HepG2 (cell line): ENCODE results near the gene CNKSR3. TPM values are rescaled to one million over a fixed set of nuclear protein-coding genes. Genes with fewer than 3 reads are reported as not detected.

Experiments used
- ARHGAP35 ChIP-seq: sonication (generic); formaldehyde crosslinking; IDR thresholded peaks from 2 replicates; pipeline ENCODE4 v1.9.0; 2022; ENCODE audit warnings: mild to moderate bottlenecking, inconsistent platforms, moderate library complexity, missing genetic modification reagents, borderline replicate concordance
- ATAD3A ChIP-seq: sonication (generic); formaldehyde crosslinking; IDR thresholded peaks from 2 replicates; pipeline ENCODE4 v1.4.0; 2020; ENCODE audit warnings: missing genetic modification reagents
- DDIT3 ChIP-seq: sonication (generic); formaldehyde crosslinking; IDR thresholded peaks from 2 replicates; pipeline ENCODE4 v1.4.0; 2020; ENCODE audit warnings: mild to moderate bottlenecking, missing genetic modification reagents
- HNRNPK ChIP-seq: fragments of 200-400 bp; formaldehyde crosslinking; IDR thresholded peaks from 2 replicates; pipeline ENCODE4 v1.6.1; 2018; ENCODE audit warnings: low read length, low read depth, moderate library complexity, mild to moderate bottlenecking; ENCODE audit not compliant: poor library complexity, severe bottlenecking
- MEIS2 ChIP-seq: sonication (generic); formaldehyde crosslinking; IDR thresholded peaks from 2 replicates; pipeline ENCODE4 v1.9.0; 2021; ENCODE audit warnings: mild to moderate bottlenecking, missing genetic modification reagents
- MIER2 ChIP-seq: IDR thresholded peaks from 2 replicates; pipeline ENCODE4 v1.6.1; 2016; ENCODE audit warnings: missing biosample characterization, missing genetic modification reagents
- RFX3 ChIP-seq: IDR thresholded peaks from 2 replicates; pipeline ENCODE4 v1.6.1; 2016; ENCODE audit warnings: missing biosample characterization, missing genetic modification reagents
- SRSF4 ChIP-seq: fragments of 200-400 bp; formaldehyde crosslinking; IDR thresholded peaks from one replicate; pipeline ENCODE4 v1.6.1; 2018; ENCODE audit warnings: mild to moderate bottlenecking, low read depth, low read length, moderate library complexity; ENCODE audit not compliant: poor library complexity, severe bottlenecking
- TEAD3 ChIP-seq: optimal IDR thresholded peaks from 2 replicates; pipeline ENCODE3; 2016; ENCODE audit warnings: borderline replicate concordance
- UBTF ChIP-seq: sonication (generic); formaldehyde crosslinking; IDR thresholded peaks from 2 replicates; pipeline ENCODE4 v1.4.0; 2020; ENCODE audit warnings: mild to moderate bottlenecking, missing genetic modification reagents
- ZBTB3 ChIP-seq: sonication (generic); formaldehyde crosslinking; IDR thresholded peaks from 2 replicates; pipeline ENCODE4 v1.4.0; 2020; ENCODE audit warnings: low read depth, mild to moderate bottlenecking, moderate library complexity, missing genetic modification reagents, borderline replicate concordance
- ZFP62 ChIP-seq: sonication (generic); formaldehyde crosslinking; IDR thresholded peaks from 2 replicates; pipeline ENCODE4 v1.4.0; 2020; ENCODE audit warnings: missing genetic modification reagents
- ZFP82 ChIP-seq: sonication (generic); formaldehyde crosslinking; IDR thresholded peaks from 2 replicates; pipeline ENCODE4 v1.5.1; 2020; ENCODE audit warnings: mild to moderate bottlenecking, missing genetic modification reagents, borderline replicate concordance
- ZNF180 ChIP-seq: sonication (generic); formaldehyde crosslinking; IDR thresholded peaks from 2 replicates; pipeline ENCODE4 v1.4.0; 2020; ENCODE audit warnings: low read depth, missing genetic modification reagents, borderline replicate concordance
- ZNF317 ChIP-seq: sonication (generic); formaldehyde crosslinking; IDR thresholded peaks from 2 replicates; pipeline ENCODE4 v1.5.0; 2020; ENCODE audit warnings: mild to moderate bottlenecking, missing genetic modification reagents
- ZNF335 ChIP-seq: sonication (generic); formaldehyde crosslinking; IDR thresholded peaks from 2 replicates; pipeline ENCODE4 v1.4.0; 2020; ENCODE audit warnings: missing genetic modification reagents
- ZNF431 ChIP-seq: sonication (generic); formaldehyde crosslinking; IDR thresholded peaks from 2 replicates; pipeline ENCODE4 v1.9.0; 2022; ENCODE audit warnings: missing genetic modification reagents, low read depth, mild to moderate bottlenecking, borderline replicate concordance
- ZNF503 ChIP-seq: sonication (generic); formaldehyde crosslinking; IDR thresholded peaks from 2 replicates; pipeline ENCODE4 v1.4.0; 2020; ENCODE audit warnings: missing genetic modification reagents
- ZNF780A ChIP-seq: sonication (generic); formaldehyde crosslinking; IDR thresholded peaks from 2 replicates; pipeline ENCODE4 v1.8.0; 2022; ENCODE audit warnings: mild to moderate bottlenecking, missing genetic modification reagents, moderate library complexity
- ZNF841 ChIP-seq: sonication (generic); formaldehyde crosslinking; IDR thresholded peaks from 2 replicates; pipeline ENCODE4 v1.8.1; 2023; ENCODE audit warnings: missing genetic modification reagents, borderline replicate concordance
- polyA plus RNA-seq, 8 experiments: library from polyadenylated mRNA; depleted of rRNA in 3 of 8; stranded (reverse) in 7 of 8; unstranded in 1 of 8; fragments of >200 nt; fragmentation: Illumina TruSeq in 4 of 8; extraction: Trizol in 4 of 8; gene quantifications; 2 replicates each; pipeline versions ENCODE4 v1.2.1 to v1.2.3, GENCODE V29; 2011 to 2016; ENCODE audit warnings: low read depth in 4 of 8, missing spikeins in 1 of 8, mixed read lengths in 1 of 8; ENCODE audit not compliant: insufficient read depth in 1 of 8
- total RNA-seq, 5 experiments: library from RNA; depleted of rRNA; stranded (reverse); fragments of >200 nt; fragmentation: Illumina TruSeq; extraction: Trizol; gene quantifications; 2 replicates each; pipeline ENCODE4 v1.2.3, GENCODE V29; 2016; ENCODE audit warnings: low read depth in 1 of 5
- TF ChIP-seq, protein P1 (sequence below): sonication (generic); formaldehyde crosslinking; IDR thresholded peaks from 2 replicates; pipeline ENCODE4 v1.4.0; 2020; ENCODE audit warnings: missing genetic modification reagents, borderline replicate concordance
- TF ChIP-seq, protein P2 (sequence below): sonication (generic); formaldehyde crosslinking; IDR thresholded peaks from 2 replicates; pipeline ENCODE4 v1.4.0; 2020; ENCODE audit warnings: mild to moderate bottlenecking, missing genetic modification reagents

The CNKSR3 gene
- total and polyA plus RNA-seq, 2 of the 13 experiments (the other 11 are each of a cell fraction or from before 2014, with no cell fraction given), result 9.2 to 38.6 TPM

- no peak for TF ChIP-seq ZBTB3 (CRISPR knock-in tag)
- no peak; the same call in 1 of the 2 replicates for TF ChIP-seq ZNF780A (CRISPR knock-in tag)
- TF ChIP-seq ZNF841 (CRISPR knock-in tag), result 0 out of 2 replicates have a peak, but pooled peaks have one; percentile 16
- TF ChIP-seq, protein P1, sequence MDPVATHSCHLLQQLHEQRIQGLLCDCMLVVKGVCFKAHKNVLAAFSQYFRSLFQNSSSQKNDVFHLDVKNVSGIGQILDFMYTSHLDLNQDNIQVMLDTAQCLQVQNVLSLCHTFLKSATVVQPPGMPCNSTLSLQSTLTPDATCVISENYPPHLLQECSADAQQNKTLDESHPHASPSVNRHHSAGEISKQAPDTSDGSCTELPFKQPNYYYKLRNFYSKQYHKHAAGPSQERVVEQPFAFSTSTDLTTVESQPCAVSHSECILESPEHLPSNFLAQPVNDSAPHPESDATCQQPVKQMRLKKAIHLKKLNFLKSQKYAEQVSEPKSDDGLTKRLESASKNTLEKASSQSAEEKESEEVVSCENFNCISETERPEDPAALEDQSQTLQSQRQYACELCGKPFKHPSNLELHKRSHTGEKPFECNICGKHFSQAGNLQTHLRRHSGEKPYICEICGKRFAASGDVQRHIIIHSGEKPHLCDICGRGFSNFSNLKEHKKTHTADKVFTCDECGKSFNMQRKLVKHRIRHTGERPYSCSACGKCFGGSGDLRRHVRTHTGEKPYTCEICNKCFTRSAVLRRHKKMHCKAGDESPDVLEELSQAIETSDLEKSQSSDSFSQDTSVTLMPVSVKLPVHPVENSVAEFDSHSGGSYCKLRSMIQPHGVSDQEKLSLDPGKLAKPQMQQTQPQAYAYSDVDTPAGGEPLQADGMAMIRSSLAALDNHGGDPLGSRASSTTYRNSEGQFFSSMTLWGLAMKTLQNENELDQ (CRISPR knock-in tag), result no peak
- no peak for TF ChIP-seq ATAD3A (CRISPR knock-in tag)
- TF ChIP-seq MEIS2 (CRISPR knock-in tag), result no peak; the same call in 1 of the 2 replicates
- no peak for TF ChIP-seq DDIT3 (CRISPR knock-in tag)
- peak; percentile 9 for TF ChIP-seq HNRNPK
- TF ChIP-seq ARHGAP35 (CRISPR knock-in tag), result 0 out of 2 replicates have a peak, but pooled peaks have one; percentile 41
- TF ChIP-seq ZFP82 (CRISPR knock-in tag), result peak; percentile 75; the same call in 1 of the 2 replicates
- TF ChIP-seq, protein P2, sequence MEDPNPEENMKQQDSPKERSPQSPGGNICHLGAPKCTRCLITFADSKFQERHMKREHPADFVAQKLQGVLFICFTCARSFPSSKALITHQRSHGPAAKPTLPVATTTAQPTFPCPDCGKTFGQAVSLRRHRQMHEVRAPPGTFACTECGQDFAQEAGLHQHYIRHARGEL, result no peak
- no peak for TF ChIP-seq ZNF431
- TF ChIP-seq RFX3 (CRISPR knock-in tag), result no peak
- TF ChIP-seq TEAD3, result no peak
- peak; percentile 71 for TF ChIP-seq ZNF317 (CRISPR knock-in tag)
- no peak for TF ChIP-seq MIER2 (CRISPR knock-in tag)
- no peak for TF ChIP-seq ZNF335
- TF ChIP-seq ZNF503 (CRISPR knock-in tag), result no peak
- no peak for TF ChIP-seq ZFP62 (CRISPR knock-in tag)
- TF ChIP-seq ZNF180 (CRISPR knock-in tag), result peak; percentile 78; the same call in 1 of the 2 replicates
- TF ChIP-seq UBTF (CRISPR knock-in tag), result peak; percentile 29
- TF ChIP-seq SRSF4, result no peak
Measured at GRCh38 chr6:154509421-154510143, 903 bp downstream of the CNKSR3 start (continued).
